Sigmoid colon (tissue), 4 donors: Measurements from ENCODE around the gene MYO15A.

Experiments used
- EP300 ChIP-seq, 4 donors: sonication (generic); formaldehyde crosslinking; IDR thresholded peaks; one replicate each; pipeline ENCODE4 v1.6.1; 2017; ENCODE audit warnings: antibody characterized with exemption in 4 of 4
- POLR2AphosphoS5 ChIP-seq, 4 donors: sonication (generic); formaldehyde crosslinking; IDR thresholded peaks; one replicate each; pipeline ENCODE4 v1.6.1; 2017; ENCODE audit warnings: antibody characterized with exemption in 4 of 4
- TF ChIP-seq, protein P1 (sequence below), 4 experiments: fragments of 450-650 bp in 3 of 4; fragments of 200-600 bp in 1 of 4; IDR thresholded peaks; one replicate each; pipeline ENCODE4 v1.5.1; 2016 to 2019; ENCODE audit warnings: antibody characterized with exemption in 4 of 4, mild to moderate bottlenecking in 3 of 4, moderate library complexity in 2 of 4

DNA sequence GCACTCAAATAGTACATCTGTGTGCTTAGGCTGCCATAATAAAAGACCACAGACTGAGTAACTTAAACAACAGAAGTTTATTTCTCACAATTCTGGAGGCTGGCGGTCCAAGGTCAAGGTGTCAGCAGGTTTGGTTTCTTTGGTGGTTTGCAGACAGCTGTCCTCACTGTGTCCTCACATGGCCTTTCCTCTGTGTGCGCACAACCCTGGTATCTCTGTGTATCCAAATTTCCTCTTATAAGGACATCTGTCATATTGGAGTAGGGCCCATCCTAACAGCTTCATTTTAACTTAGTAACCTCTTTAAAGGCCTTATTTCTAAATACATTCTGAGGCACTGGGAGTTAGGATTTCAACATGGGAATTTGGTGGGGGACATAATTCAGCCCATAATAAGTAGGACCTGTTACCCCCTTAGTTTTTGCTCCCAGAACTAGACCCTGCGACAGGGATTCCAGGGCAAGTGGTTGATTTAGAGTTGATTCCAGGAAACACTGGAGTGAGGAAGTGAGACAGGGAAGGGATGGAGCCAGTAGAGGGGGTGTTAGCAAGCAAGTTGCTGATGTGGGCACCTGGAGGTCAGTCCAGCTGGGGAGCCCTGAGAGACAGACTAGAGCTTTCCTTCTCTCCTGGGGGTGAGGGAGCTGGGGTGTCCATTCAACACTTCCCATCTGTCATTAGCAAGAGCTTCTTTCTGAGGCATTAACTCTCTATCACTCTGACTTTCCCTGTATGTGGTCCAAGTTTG is 64.1 kb downstream of the MYO15A start:
- TF ChIP-seq, protein P1, sequence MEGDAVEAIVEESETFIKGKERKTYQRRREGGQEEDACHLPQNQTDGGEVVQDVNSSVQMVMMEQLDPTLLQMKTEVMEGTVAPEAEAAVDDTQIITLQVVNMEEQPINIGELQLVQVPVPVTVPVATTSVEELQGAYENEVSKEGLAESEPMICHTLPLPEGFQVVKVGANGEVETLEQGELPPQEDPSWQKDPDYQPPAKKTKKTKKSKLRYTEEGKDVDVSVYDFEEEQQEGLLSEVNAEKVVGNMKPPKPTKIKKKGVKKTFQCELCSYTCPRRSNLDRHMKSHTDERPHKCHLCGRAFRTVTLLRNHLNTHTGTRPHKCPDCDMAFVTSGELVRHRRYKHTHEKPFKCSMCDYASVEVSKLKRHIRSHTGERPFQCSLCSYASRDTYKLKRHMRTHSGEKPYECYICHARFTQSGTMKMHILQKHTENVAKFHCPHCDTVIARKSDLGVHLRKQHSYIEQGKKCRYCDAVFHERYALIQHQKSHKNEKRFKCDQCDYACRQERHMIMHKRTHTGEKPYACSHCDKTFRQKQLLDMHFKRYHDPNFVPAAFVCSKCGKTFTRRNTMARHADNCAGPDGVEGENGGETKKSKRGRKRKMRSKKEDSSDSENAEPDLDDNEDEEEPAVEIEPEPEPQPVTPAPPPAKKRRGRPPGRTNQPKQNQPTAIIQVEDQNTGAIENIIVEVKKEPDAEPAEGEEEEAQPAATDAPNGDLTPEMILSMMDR (IDR thresholded peaks at IDR 0.05): no peak
- TF ChIP-seq POLR2AphosphoS5 (IDR thresholded peaks at IDR 0.05): no peak
- no peak for TF ChIP-seq EP300 (IDR thresholded peaks at IDR 0.05)
